HepG2 (cell line): Measurements from ENCODE around the gene CHRNB2. TPM values are rescaled to one million over a fixed set of nuclear protein-coding genes. Genes with fewer than 3 reads are reported as not detected.

Experiments used
- ATM ChIP-seq: fragments of 450-650 bp; IDR thresholded peaks from 2 replicates; pipeline ENCODE4 v1.7.1; 2017; ENCODE audit warnings: mild to moderate bottlenecking, borderline replicate concordance
- BCL6 ChIP-seq: IDR thresholded peaks from 2 replicates; pipeline ENCODE4 v1.6.1; 2016; ENCODE audit warnings: missing genetic modification reagents, missing compliant biosample characterization
- ELF4 ChIP-seq: sonication (generic); formaldehyde crosslinking; IDR thresholded peaks from 2 replicates; pipeline ENCODE4 v1.5.0; 2020; ENCODE audit warnings: missing genetic modification reagents, mild to moderate bottlenecking, moderate library complexity, borderline replicate concordance
- HOXA3 ChIP-seq: sonication (generic); formaldehyde crosslinking; IDR thresholded peaks from 2 replicates; pipeline ENCODE4 v1.5.0; 2020; ENCODE audit warnings: missing genetic modification reagents
- KMT2A ChIP-seq: sonication (generic); formaldehyde crosslinking; IDR thresholded peaks from 2 replicates; pipeline ENCODE4 v1.4.0; 2020; ENCODE audit warnings: missing genetic modification reagents
- PHF21A ChIP-seq: sonication (generic); formaldehyde crosslinking; IDR thresholded peaks from 2 replicates; pipeline ENCODE4 v1.5.0; 2020; ENCODE audit warnings: mild to moderate bottlenecking, missing genetic modification reagents
- POLR2AphosphoS2 ChIP-seq: IDR thresholded peaks from 2 replicates; pipeline ENCODE4 v1.6.1; 2011; ENCODE audit warnings: low read depth, low read length, improper control_type of control experiment
- REL ChIP-seq: sonication (generic); formaldehyde crosslinking; conservative IDR thresholded peaks from 2 replicates; pipeline ENCODE4 v1.8.0; 2022; ENCODE audit warnings: mild to moderate bottlenecking, missing genetic modification reagents, moderate library complexity
- SOX13 ChIP-seq, 3 experiments: fragments of 450-650 bp in 1 of 3; sonication (generic) in 1 of 3; formaldehyde crosslinking in 1 of 3; IDR thresholded peaks in 2 of 3; conservative IDR thresholded peaks in 1 of 3; 2 replicates each; pipeline versions ENCODE4 v1.5.0 to v1.6.1; 2016 to 2020; ENCODE audit warnings: antibody characterized with exemption in 1 of 3, mild to moderate bottlenecking in 1 of 3, missing compliant biosample characterization in 1 of 3, missing genetic modification reagents in 1 of 3, moderate library complexity in 1 of 3
- ZFX ChIP-seq: sonication (generic); formaldehyde crosslinking; IDR thresholded peaks from 2 replicates; pipeline ENCODE4 v1.4.0; 2020; ENCODE audit warnings: mild to moderate bottlenecking, low read depth, missing genetic modification reagents, moderate library complexity
- ZNF383 ChIP-seq: sonication (generic); formaldehyde crosslinking; IDR thresholded peaks from 2 replicates; pipeline ENCODE4 v1.4.0; 2020; ENCODE audit warnings: missing genetic modification reagents, mild to moderate bottlenecking, borderline replicate concordance
- ZNF709 ChIP-seq: sonication (generic); formaldehyde crosslinking; IDR thresholded peaks from 2 replicates; pipeline ENCODE4 v1.5.0; 2020; ENCODE audit warnings: mild to moderate bottlenecking, missing genetic modification reagents
- ZNF747 ChIP-seq: sonication (generic); formaldehyde crosslinking; IDR thresholded peaks from 2 replicates; pipeline ENCODE4 v1.8.1; 2023; ENCODE audit warnings: missing genetic modification reagents, mild to moderate bottlenecking, borderline replicate concordance
- polyA plus RNA-seq, 8 experiments: library from polyadenylated mRNA; depleted of rRNA in 3 of 8; stranded (reverse) in 7 of 8; unstranded in 1 of 8; fragments of >200 nt; fragmentation: Illumina TruSeq in 4 of 8; extraction: Trizol in 4 of 8; gene quantifications; 2 replicates each; pipeline versions ENCODE4 v1.2.1 to v1.2.3, GENCODE V29; 2011 to 2016; ENCODE audit warnings: low read depth in 4 of 8, missing spikeins in 1 of 8, mixed read lengths in 1 of 8; ENCODE audit not compliant: insufficient read depth in 1 of 8
- total RNA-seq, 5 experiments: library from RNA; depleted of rRNA; stranded (reverse); fragments of >200 nt; fragmentation: Illumina TruSeq; extraction: Trizol; gene quantifications; 2 replicates each; pipeline ENCODE4 v1.2.3, GENCODE V29; 2016; ENCODE audit warnings: low read depth in 1 of 5
- TF ChIP-seq, protein P1 (sequence below): IDR thresholded peaks from 2 replicates; pipeline ENCODE4 v1.6.1; 2016; ENCODE audit warnings: low read depth, borderline replicate concordance
- TF ChIP-seq, protein P2 (sequence below): sonication (generic); formaldehyde crosslinking; IDR thresholded peaks from 2 replicates; pipeline ENCODE4 v1.4.0; 2020; ENCODE audit warnings: missing genetic modification reagents, borderline replicate concordance
- TF ChIP-seq, protein P3 (sequence below): IDR thresholded peaks from 2 replicates; pipeline ENCODE4 v1.6.1; 2012; ENCODE audit warnings: inconsistent platforms
- TF ChIP-seq, protein P4 (sequence below): sonication (generic); formaldehyde crosslinking; IDR thresholded peaks from 2 replicates; pipeline ENCODE4 v1.4.0; 2020; ENCODE audit warnings: missing genetic modification reagents, borderline replicate concordance
- TF ChIP-seq, protein P5 (sequence below): IDR thresholded peaks from 2 replicates; pipeline ENCODE4 v1.6.1; 2018; ENCODE audit warnings: missing genetic modification reagents, mild to moderate bottlenecking, missing compliant biosample characterization

CHRNB2 gene
- total and polyA plus RNA-seq, 2 of the 13 experiments (the other 11 are each of a cell fraction or from before 2014, with no cell fraction given), result 0.03 to 0.07 TPM

DNA sequence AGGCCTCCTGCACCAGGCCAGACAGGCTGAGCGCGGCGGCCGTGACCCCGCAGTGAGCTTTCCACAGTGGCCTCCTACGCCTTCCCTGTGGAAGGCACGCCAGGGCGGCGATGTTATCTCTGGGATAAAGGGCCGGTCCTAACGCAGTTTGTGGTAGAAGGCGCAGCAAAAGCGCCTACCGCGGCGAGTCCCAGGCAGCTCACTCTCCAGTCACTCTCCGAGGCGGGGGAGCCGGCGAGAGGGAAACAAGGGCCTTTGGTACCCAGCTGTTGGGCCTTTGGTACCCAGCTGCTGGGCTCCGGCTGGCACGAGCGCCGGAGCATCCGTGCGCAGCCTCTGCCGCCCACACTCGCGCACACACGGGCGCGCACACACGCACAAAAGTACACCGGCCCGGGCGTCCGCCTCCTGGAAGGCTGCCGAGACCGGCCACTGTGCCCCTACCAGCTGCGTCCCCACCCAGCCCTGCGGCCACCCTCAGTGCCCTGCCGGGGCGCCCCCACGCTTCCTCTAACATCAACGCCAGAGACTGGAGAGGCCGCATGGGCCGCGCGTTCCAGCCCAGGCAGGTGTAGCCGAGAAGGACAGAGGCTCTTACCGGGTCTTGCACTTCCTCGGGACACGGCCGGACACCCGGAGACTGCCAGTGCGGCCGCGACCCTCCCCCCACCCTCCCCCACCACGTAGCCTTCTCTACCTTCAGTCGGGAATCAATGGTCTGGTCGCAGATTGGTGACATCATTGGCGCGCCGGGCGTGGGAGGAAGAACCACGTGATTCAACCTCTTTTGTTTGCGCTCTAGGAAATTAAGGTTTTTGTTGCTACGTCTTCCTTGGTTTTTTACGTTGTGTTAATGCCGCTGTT, 59.9 kb downstream of the CHRNB2 start (continued):
- TF ChIP-seq, protein P1, sequence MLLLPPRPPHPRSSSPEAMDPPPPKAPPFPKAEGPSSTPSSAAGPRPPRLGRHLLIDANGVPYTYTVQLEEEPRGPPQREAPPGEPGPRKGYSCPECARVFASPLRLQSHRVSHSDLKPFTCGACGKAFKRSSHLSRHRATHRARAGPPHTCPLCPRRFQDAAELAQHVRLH (CRISPR knock-in tag), result peak; percentile 52; the same call in 1 of the 2 replicates
- TF ChIP-seq ELF4 (CRISPR knock-in tag) (peak; percentile 50; the same call in 1 of the 2 replicates), POLR2AphosphoS2 (no peak), BCL6 (CRISPR knock-in tag) (peak; percentile 68; the same call in 1 of the 2 replicates), KMT2A (CRISPR knock-in tag) (peak; percentile 62), HOXA3 (peak; percentile 88), ZNF709 (0 out of 2 replicates have a peak, but pooled peaks have one; percentile 43), ATM (no peak), REL (0 out of 2 replicates have a peak, but pooled peaks have one; percentile 42), SOX13 (IDR thresholded peaks at IDR 0.05) (no peak), SOX13 (CRISPR knock-in tag; conservative IDR thresholded peaks at IDR 0.05 in 1 of 2, IDR thresholded peaks at IDR 0.05 in 1 of 2) (peak in 1 of 2 experiments; percentile 49; a peak in 1 of 4 replicates), PHF21A (CRISPR knock-in tag) (peak; percentile 54; the same call in 1 of the 2 replicates), ZNF747 (no peak), ZNF383 (CRISPR knock-in tag) (0 out of 2 replicates have a peak, but pooled peaks have one; percentile 62), ZFX (CRISPR knock-in tag) (peak; percentile 86)
- TF ChIP-seq, protein P2, sequence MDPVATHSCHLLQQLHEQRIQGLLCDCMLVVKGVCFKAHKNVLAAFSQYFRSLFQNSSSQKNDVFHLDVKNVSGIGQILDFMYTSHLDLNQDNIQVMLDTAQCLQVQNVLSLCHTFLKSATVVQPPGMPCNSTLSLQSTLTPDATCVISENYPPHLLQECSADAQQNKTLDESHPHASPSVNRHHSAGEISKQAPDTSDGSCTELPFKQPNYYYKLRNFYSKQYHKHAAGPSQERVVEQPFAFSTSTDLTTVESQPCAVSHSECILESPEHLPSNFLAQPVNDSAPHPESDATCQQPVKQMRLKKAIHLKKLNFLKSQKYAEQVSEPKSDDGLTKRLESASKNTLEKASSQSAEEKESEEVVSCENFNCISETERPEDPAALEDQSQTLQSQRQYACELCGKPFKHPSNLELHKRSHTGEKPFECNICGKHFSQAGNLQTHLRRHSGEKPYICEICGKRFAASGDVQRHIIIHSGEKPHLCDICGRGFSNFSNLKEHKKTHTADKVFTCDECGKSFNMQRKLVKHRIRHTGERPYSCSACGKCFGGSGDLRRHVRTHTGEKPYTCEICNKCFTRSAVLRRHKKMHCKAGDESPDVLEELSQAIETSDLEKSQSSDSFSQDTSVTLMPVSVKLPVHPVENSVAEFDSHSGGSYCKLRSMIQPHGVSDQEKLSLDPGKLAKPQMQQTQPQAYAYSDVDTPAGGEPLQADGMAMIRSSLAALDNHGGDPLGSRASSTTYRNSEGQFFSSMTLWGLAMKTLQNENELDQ (CRISPR knock-in tag), result no peak
- TF ChIP-seq, protein P3, sequence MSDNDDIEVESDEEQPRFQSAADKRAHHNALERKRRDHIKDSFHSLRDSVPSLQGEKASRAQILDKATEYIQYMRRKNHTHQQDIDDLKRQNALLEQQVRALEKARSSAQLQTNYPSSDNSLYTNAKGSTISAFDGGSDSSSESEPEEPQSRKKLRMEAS, result peak; percentile 88
- TF ChIP-seq, protein P4, sequence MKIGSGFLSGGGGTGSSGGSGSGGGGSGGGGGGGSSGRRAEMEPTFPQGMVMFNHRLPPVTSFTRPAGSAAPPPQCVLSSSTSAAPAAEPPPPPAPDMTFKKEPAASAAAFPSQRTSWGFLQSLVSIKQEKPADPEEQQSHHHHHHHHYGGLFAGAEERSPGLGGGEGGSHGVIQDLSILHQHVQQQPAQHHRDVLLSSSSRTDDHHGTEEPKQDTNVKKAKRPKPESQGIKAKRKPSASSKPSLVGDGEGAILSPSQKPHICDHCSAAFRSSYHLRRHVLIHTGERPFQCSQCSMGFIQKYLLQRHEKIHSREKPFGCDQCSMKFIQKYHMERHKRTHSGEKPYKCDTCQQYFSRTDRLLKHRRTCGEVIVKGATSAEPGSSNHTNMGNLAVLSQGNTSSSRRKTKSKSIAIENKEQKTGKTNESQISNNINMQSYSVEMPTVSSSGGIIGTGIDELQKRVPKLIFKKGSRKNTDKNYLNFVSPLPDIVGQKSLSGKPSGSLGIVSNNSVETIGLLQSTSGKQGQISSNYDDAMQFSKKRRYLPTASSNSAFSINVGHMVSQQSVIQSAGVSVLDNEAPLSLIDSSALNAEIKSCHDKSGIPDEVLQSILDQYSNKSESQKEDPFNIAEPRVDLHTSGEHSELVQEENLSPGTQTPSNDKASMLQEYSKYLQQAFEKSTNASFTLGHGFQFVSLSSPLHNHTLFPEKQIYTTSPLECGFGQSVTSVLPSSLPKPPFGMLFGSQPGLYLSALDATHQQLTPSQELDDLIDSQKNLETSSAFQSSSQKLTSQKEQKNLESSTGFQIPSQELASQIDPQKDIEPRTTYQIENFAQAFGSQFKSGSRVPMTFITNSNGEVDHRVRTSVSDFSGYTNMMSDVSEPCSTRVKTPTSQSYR, result peak; percentile 93
- TF ChIP-seq, protein P5, sequence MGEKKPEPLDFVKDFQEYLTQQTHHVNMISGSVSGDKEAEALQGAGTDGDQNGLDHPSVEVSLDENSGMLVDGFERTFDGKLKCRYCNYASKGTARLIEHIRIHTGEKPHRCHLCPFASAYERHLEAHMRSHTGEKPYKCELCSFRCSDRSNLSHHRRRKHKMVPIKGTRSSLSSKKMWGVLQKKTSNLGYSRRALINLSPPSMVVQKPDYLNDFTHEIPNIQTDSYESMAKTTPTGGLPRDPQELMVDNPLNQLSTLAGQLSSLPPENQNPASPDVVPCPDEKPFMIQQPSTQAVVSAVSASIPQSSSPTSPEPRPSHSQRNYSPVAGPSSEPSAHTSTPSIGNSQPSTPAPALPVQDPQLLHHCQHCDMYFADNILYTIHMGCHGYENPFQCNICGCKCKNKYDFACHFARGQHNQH (CRISPR knock-in tag), result peak; percentile 17; the same call in 1 of the 2 replicates
